ENCODE data around the gene PTPRR.

DNA sequence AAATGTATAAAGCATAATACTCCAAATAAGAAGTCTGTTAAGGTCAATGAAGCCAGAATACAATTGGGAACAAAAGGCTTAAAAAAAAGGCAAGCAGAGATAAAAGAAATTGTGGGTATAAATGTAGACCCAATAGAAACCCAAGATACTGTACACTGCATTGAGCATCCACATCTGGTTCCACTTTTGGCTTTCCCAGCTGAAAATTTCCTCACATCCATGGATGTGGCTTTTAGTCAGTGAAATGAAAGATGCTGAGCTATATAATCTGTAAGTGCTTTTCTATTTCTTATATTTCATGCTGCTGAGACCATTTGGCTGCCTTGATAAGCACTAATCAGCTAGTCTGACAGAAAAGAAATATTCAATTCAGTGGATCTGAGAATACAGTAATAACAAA lies 83.5 kb downstream of the PTPRR start:
- TF ChIP-seq, protein P1, sequence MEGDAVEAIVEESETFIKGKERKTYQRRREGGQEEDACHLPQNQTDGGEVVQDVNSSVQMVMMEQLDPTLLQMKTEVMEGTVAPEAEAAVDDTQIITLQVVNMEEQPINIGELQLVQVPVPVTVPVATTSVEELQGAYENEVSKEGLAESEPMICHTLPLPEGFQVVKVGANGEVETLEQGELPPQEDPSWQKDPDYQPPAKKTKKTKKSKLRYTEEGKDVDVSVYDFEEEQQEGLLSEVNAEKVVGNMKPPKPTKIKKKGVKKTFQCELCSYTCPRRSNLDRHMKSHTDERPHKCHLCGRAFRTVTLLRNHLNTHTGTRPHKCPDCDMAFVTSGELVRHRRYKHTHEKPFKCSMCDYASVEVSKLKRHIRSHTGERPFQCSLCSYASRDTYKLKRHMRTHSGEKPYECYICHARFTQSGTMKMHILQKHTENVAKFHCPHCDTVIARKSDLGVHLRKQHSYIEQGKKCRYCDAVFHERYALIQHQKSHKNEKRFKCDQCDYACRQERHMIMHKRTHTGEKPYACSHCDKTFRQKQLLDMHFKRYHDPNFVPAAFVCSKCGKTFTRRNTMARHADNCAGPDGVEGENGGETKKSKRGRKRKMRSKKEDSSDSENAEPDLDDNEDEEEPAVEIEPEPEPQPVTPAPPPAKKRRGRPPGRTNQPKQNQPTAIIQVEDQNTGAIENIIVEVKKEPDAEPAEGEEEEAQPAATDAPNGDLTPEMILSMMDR (IDR thresholded peaks at IDR 0.05; ENCODE audit: insufficient read depth, low read depth, low read length), result no peak
- no peak for TF ChIP-seq EZH2 (IDR thresholded peaks at IDR 0.05; ENCODE audit: insufficient read depth, low read length)
